OCI-LY1 (cell line): Measurements from ENCODE around the gene CHST11.
A peak's percentile ranks its signal among the peaks of the same experiment; 100 is the strongest.

Experiments
- CTCF ChIP-seq: fragments of 200-600 bp; sonication (generic), shearing (Covaris generic); IDR thresholded peaks from 2 replicates; pipeline ENCODE4 v1.5.1; 2017; ENCODE audit warnings: mild to moderate bottlenecking, antibody characterized with exemption, low read length, moderate library complexity, mixed read lengths
- EZH2 ChIP-seq: fragments of 200-600 bp; sonication (generic), shearing (Covaris generic); IDR thresholded peaks from 2 replicates; pipeline ENCODE4 v1.8.0; 2017; ENCODE audit warnings: borderline replicate concordance, mixed run types, mild to moderate bottlenecking, antibody characterized with exemption, low read length, moderate library complexity, mixed read lengths

- TF ChIP-seq EZH2 (no peak), CTCF (peak; percentile 74)
Observed at GRCh38 chr12:104790296-104791125, 333.8 kb downstream of the CHST11 start.
